ENCODE data around the gene KCMF1.

The KCMF1 gene

DNA sequence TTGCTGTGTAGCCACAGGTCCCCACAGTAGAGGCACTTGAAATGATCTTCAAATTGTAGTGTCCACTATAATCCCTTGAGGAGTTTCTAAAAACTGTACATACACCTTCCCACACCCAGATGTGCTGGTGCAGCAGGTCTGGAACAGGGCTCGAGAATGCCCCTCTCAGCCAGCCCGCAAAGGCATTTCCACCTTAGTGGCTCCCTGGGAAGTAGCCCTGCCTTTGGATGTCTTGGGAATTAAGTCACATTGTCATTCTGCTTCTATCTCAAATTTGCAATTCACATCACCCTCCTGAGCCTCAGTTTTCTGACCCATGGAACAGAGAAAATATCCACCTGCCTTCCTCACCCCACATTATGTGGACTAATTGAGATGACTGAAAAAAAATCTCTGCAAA, 118.0 kb downstream of the KCMF1 start:
- no peak for DNase-seq

GRCh38 chr2:85089585-85089984, 118.6 kb downstream of the KCMF1 start:
- DNase-seq: no peak

DNA sequence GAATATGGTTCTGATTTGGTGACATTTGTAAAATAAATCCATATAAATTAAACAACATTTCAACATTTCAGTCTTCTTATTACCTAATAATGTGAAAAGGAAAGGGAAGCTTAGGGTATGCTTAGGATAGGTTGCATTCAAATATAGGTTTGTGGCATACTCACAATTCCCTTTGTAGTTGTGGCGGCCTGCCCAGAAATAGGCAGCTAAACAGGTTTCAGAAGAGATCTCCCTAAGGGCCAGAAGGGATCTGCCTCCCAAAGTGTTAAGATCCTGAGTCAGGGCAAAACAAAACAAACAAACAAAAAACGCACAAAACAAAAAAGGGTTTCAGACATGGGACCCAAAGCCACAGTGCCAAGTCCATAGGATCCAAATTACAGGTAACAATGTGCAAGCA, 120.9 kb downstream of the KCMF1 start:
- no peak for DNase-seq

DNA sequence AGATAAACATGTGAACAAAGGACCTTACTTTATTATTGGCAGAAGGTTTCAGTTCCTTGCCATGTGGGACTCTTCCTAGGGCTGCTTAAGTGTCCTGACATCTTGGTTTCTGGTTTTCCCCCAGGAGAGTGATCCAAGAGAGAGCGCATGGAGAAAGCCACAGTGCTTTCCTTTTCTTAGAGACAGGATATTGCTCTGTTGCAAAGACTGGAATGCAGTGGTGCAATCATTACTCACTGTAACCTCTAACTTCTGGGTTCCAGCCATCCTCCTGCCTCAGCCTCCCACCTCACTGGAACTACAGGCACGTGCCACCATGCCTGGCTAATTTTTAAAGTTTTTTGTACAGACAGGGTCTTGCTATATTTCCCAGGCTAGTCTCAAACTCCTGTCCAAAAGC, 124.1 kb downstream of the KCMF1 start:
- DNase-seq: no peak

DNA sequence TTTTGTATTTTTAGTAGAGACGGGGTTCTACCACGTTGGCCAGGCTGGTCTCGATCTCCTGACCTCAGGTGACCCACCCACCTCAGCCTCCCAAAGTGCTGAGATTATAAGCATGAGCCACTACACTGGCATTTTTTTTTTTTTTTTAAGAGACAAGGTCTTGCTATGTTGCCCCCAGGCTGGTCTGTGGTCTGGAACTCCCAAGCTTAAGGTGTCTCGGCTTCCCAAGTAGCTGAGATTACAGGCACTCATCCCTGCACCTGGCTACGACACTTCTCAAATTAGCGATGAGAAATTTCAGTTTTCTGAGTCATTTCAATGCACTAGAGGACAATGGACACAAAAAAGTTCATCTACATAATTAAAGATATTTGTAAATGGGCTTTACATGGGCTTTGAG, 125.7 kb downstream of the KCMF1 start:
- no peak for DNase-seq

- DNase-seq: no peak
Observed at GRCh38 chr2:85104228-85104627, 133.3 kb downstream of the KCMF1 start.

DNA sequence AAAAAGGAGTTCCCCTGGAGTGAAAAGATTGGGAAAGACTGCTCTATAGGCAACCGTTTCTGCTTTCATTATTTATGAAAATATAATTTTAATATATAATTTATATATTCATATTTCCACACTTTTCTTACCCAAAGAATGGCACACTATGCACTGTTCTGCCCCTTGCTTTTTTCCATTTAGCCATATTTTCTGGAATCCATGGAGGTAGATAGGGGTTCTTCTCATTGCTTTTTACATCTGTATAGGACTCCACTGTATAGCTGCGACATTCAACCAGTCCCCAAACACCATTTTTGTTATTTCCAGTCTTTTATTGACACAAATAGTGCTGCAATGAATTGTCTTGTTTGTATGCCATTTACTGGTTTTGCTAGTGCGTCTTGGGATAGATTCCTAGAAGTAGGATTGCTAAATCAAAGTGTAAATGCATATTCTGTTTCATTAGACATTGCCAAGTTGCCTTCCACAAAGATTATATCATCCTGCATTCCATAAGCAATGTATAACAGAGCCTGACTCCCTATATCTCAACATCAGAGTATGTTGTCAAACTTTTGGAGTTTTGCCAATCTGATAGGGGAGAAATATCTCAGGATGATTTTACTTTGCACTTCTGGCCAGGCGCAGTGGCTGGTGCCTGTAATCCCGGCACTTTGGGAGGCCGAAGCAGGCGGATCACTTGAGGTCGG, 135.7 kb downstream of the KCMF1 start:
- no peak for DNase-seq
